HUES64 (cell line): ENCODE measurements around the gene TADA2B.

ENCODE experiments used
- H3K27ac ChIP-seq: 2 replicates; pipeline ENCODE4 v1.7.0; 2013; ENCODE audit warnings: low read depth, low read length, inconsistent platforms
- H3K27me3 ChIP-seq: 2 replicates; pipeline ENCODE4 v1.6.1; 2013; ENCODE audit warnings: mild to moderate bottlenecking, low read length; ENCODE audit not compliant: insufficient read depth
- H3K36me3 ChIP-seq: 2 replicates; pipeline ENCODE4 v1.6.1; 2013; ENCODE audit warnings: mild to moderate bottlenecking, low read length; ENCODE audit not compliant: insufficient read depth
- H3K4me1 ChIP-seq: 2 replicates; pipeline ENCODE4 v1.6.1; 2013; ENCODE audit warnings: mild to moderate bottlenecking, low read length, moderate library complexity; ENCODE audit not compliant: insufficient read depth
- H3K4me3 ChIP-seq: 2 replicates; pipeline ENCODE4 v1.5.1; 2013; ENCODE audit warnings: mild to moderate bottlenecking, low read length, moderate library complexity
- H3K9ac ChIP-seq: 2 replicates; pipeline ENCODE4 v1.6.1; 2013; ENCODE audit warnings: mild to moderate bottlenecking, low read depth, low read length
- H3K9me3 ChIP-seq: 2 replicates; pipeline ENCODE4 v1.6.1; 2013; ENCODE audit warnings: low read depth, low read length; ENCODE audit not compliant: insufficient read depth
- WGBS: fragments of 150-250, 120-280 bp; methylation state at CpG from one replicate; pipeline ENCODE4 v1.1.7; 2013; ENCODE audit warnings: missing lambda C conversion rate; 5-methylcytosine and 5-hydroxymethylcytosine counted together

The TADA2B gene

GRCh38 chr4:7027913-7028312, 15.3 kb upstream of the TADA2B start:
- Histone ChIP-seq H3K27me3 (no peaks in the 10 kb centered on the region), H3K9me3 (no peaks in the 10 kb centered on the region), H3K4me3 (no peak overlapping the region), H3K27ac (no peak overlapping the region), H3K36me3 (peaks cover 74% of the 10 kb centered on the region), H3K9ac (no peak overlapping the region), H3K4me1 (no peaks in the 10 kb centered on the region)
- WGBS: 94% methylated on average over 5 of the region's 5 CpGs

GRCh38 chr4:7029212-7029611, 14.0 kb upstream of the TADA2B start:
- Histone ChIP-seq H3K4me1 (no peaks in the 10 kb centered on the region), H3K27ac (no peak overlapping the region), H3K4me3 (no peak overlapping the region), H3K9ac (no peak overlapping the region), H3K36me3 (peaks cover 72% of the 10 kb centered on the region), H3K9me3 (no peaks in the 10 kb centered on the region), H3K27me3 (no peaks in the 10 kb centered on the region)
- 97% methylated on average over 12 of the region's 12 CpGs for WGBS

GRCh38 chr4:7029921-7030320, 13.3 kb upstream of the TADA2B start:
- Histone ChIP-seq H3K4me1 (no peaks in the 10 kb centered on the region), H3K27me3 (no peaks in the 10 kb centered on the region), H3K36me3 (peaks cover 66% of the 10 kb centered on the region), H3K9me3 (no peaks in the 10 kb centered on the region), H3K27ac (no peak overlapping the region), H3K9ac (no peak overlapping the region), H3K4me3 (no peak overlapping the region)
- 94% methylated on average over 10 of the region's 10 CpGs for WGBS

- H3K9ac ChIP-seq: no peak overlapping the region
- WGBS: 94% methylated on average over 10 of the region's 10 CpGs
- no peaks in the 10 kb centered on the region for H3K9me3 ChIP-seq
These were observed 12.3 kb upstream of the TADA2B start for GRCh38 chr4:7030856-7031255.

GRCh38 chr4:7031558-7032449, 11.4 kb upstream of the TADA2B start:
- Histone ChIP-seq H3K4me3 (no peak overlapping the region), H3K4me1 (no peaks in the 10 kb centered on the region), H3K36me3 (peaks cover 49% of the 10 kb centered on the region), H3K9ac (no peak overlapping the region), H3K9me3 (no peaks in the 10 kb centered on the region), H3K27me3 (no peaks in the 10 kb centered on the region), H3K27ac (no peak overlapping the region)
- 92% methylated on average over 32 of the region's 35 CpGs for WGBS

More at GRCh38 chr4:7030856-7031255, 12.3 kb upstream of the TADA2B start:
- H3K4me1 ChIP-seq: no peaks in the 10 kb centered on the region
- no peak overlapping the region for H3K27ac ChIP-seq
- no peak overlapping the region for H3K4me3 ChIP-seq
- H3K27me3 ChIP-seq: no peaks in the 10 kb centered on the region
- H3K36me3 ChIP-seq: peaks cover 57% of the 10 kb centered on the region

- H3K4me1 ChIP-seq: no peaks in the 10 kb centered on the region
- no peak overlapping the region for H3K27ac ChIP-seq
- WGBS: 94% methylated on average over 8 of the region's 8 CpGs
These were observed 10.6 kb upstream of the TADA2B start for GRCh38 chr4:7032596-7032995.

GRCh38 chr4:7034262-7035081, 8.7 kb upstream of the TADA2B start:
- WGBS: 83% methylated on average over 20 of the region's 20 CpGs
- Histone ChIP-seq H3K9ac (no peak overlapping the region), H3K4me3 (no peak overlapping the region)

More at GRCh38 chr4:7032596-7032995, 10.6 kb upstream of the TADA2B start:
- Histone ChIP-seq H3K9me3 (no peaks in the 10 kb centered on the region), H3K27me3 (no peaks in the 10 kb centered on the region), H3K9ac (no peak overlapping the region), H3K4me3 (no peak overlapping the region), H3K36me3 (peaks cover 42% of the 10 kb centered on the region)

GRCh38 chr4:7037425-7037824, 5.7 kb upstream of the TADA2B start:
- 85% methylated on average over 3 of the region's 6 CpGs for WGBS
- H3K9ac ChIP-seq: no peak overlapping the region

More at GRCh38 chr4:7034262-7035081, 8.7 kb upstream of the TADA2B start:
- H3K27me3 ChIP-seq: no peaks in the 10 kb centered on the region
- no peaks in the 10 kb centered on the region for H3K4me1 ChIP-seq
- no peaks in the 10 kb centered on the region for H3K9me3 ChIP-seq
- no peak overlapping the region for H3K27ac ChIP-seq
- H3K36me3 ChIP-seq: peaks cover 33% of the 10 kb centered on the region

GRCh38 chr4:7040765-7041164, 2.4 kb upstream of the TADA2B start:
- WGBS: 92% methylated on average over 2 of the region's 4 CpGs
- Histone ChIP-seq H3K9me3 (no peaks in the 10 kb centered on the region), H3K27me3 (peaks cover 32% of the 10 kb centered on the region), H3K9ac (no peak overlapping the region), H3K27ac (no peak overlapping the region), H3K36me3 (no peaks in the 10 kb centered on the region), H3K4me3 (no peak overlapping the region), H3K4me1 (no peaks in the 10 kb centered on the region)

More at GRCh38 chr4:7037425-7037824, 5.7 kb upstream of the TADA2B start:
- peaks cover 7% of the 10 kb centered on the region for H3K36me3 ChIP-seq
- peaks cover 23% of the 10 kb centered on the region for H3K27me3 ChIP-seq
- H3K9me3 ChIP-seq: no peaks in the 10 kb centered on the region
- no peak overlapping the region for H3K27ac ChIP-seq
- H3K4me1 ChIP-seq: no peaks in the 10 kb centered on the region
- H3K4me3 ChIP-seq: no peak overlapping the region

- WGBS: 94% methylated on average over 19 of the region's 19 CpGs
- H3K9ac ChIP-seq: no peak overlapping the region
These were observed 1.9 kb upstream of the TADA2B start for GRCh38 chr4:7041246-7041645.

More at GRCh38 chr4:7041246-7041645, 1.9 kb upstream of the TADA2B start:
- H3K27me3 ChIP-seq: peaks cover 32% of the 10 kb centered on the region
- H3K9me3 ChIP-seq: no peaks in the 10 kb centered on the region
- no peak overlapping the region for H3K4me3 ChIP-seq
- no peaks in the 10 kb centered on the region for H3K36me3 ChIP-seq
- H3K27ac ChIP-seq: no peak overlapping the region
- no peaks in the 10 kb centered on the region for H3K4me1 ChIP-seq
